ENCODE results near the gene MAP1LC3A.

The MAP1LC3A gene

GRCh38 chr20:34573541-34574300 is 15.2 kb downstream of the MAP1LC3A start:
- H3K9me3 Mint-ChIP-seq, result no peaks in the 10 kb centered on the region
- H3K27me3 Mint-ChIP-seq, result no peaks in the 10 kb centered on the region
- peaks cover 31% of the 10 kb centered on the region for H3K36me3 Mint-ChIP-seq (ENCODE audit: low read depth)
- H3K27ac Mint-ChIP-seq, result no peak overlapping the region
- no peak overlapping the region for H3K4me3 Mint-ChIP-seq
- H3K4me1 Mint-ChIP-seq (ENCODE audit: low read depth), result peaks cover 11% of the 10 kb centered on the region

GRCh38 chr20:34574426-34574825 is 15.9 kb downstream of the MAP1LC3A start:
- H3K4me3 Mint-ChIP-seq, result no peak overlapping the region
- H3K27ac Mint-ChIP-seq, result no peak overlapping the region
- H3K9me3 Mint-ChIP-seq, result no peaks in the 10 kb centered on the region
- H3K4me1 Mint-ChIP-seq (ENCODE audit: low read depth), result peaks cover 11% of the 10 kb centered on the region
- H3K36me3 Mint-ChIP-seq (ENCODE audit: low read depth), result peaks cover 31% of the 10 kb centered on the region
- H3K27me3 Mint-ChIP-seq, result no peaks in the 10 kb centered on the region

- H3K4me3 Mint-ChIP-seq, result no peak overlapping the region
Observed at GRCh38 chr20:34574861-34575260, 16.3 kb downstream of the MAP1LC3A start.

GRCh38 chr20:34575271-34575670 is 16.8 kb downstream of the MAP1LC3A start:
- H3K9me3 Mint-ChIP-seq, result no peaks in the 10 kb centered on the region
- no peak overlapping the region for H3K4me3 Mint-ChIP-seq
- peaks cover 13% of the 10 kb centered on the region for H3K4me1 Mint-ChIP-seq (ENCODE audit: low read depth)
- H3K36me3 Mint-ChIP-seq (ENCODE audit: low read depth), result peaks cover 34% of the 10 kb centered on the region
- no peaks in the 10 kb centered on the region for H3K27me3 Mint-ChIP-seq
- H3K27ac Mint-ChIP-seq, result no peak overlapping the region

More at GRCh38 chr20:34574861-34575260, 16.3 kb downstream of the MAP1LC3A start:
- H3K9me3 Mint-ChIP-seq, result no peaks in the 10 kb centered on the region
- peaks cover 11% of the 10 kb centered on the region for H3K4me1 Mint-ChIP-seq (ENCODE audit: low read depth)
- H3K27ac Mint-ChIP-seq, result no peak overlapping the region
- H3K27me3 Mint-ChIP-seq, result no peaks in the 10 kb centered on the region
- H3K36me3 Mint-ChIP-seq (ENCODE audit: low read depth), result peaks cover 34% of the 10 kb centered on the region

- peaks cover 14% of the 10 kb centered on the region for H3K4me1 Mint-ChIP-seq (ENCODE audit: low read depth)
- H3K9me3 Mint-ChIP-seq, result no peaks in the 10 kb centered on the region
- H3K27ac Mint-ChIP-seq, result no peak overlapping the region
- no peak overlapping the region for H3K4me3 Mint-ChIP-seq
- peaks cover 38% of the 10 kb centered on the region for H3K36me3 Mint-ChIP-seq (ENCODE audit: low read depth)
- no peaks in the 10 kb centered on the region for H3K27me3 Mint-ChIP-seq
Observed at GRCh38 chr20:34575756-34576155, 17.2 kb downstream of the MAP1LC3A start.

- H3K4me3 Mint-ChIP-seq, result no peak overlapping the region
- no peaks in the 10 kb centered on the region for H3K9me3 Mint-ChIP-seq
- no peaks in the 10 kb centered on the region for H3K27me3 Mint-ChIP-seq
- no peak overlapping the region for H3K27ac Mint-ChIP-seq
- peaks cover 17% of the 10 kb centered on the region for H3K4me1 Mint-ChIP-seq (ENCODE audit: low read depth)
- peaks cover 40% of the 10 kb centered on the region for H3K36me3 Mint-ChIP-seq (ENCODE audit: low read depth)
Observed at GRCh38 chr20:34577061-34577460, 18.5 kb downstream of the MAP1LC3A start.

GRCh38 chr20:34578025-34578424 is 19.5 kb downstream of the MAP1LC3A start:
- Mint-ChIP-seq H3K4me3 (no peak overlapping the region), H3K36me3 (ENCODE audit: low read depth) (peaks cover 35% of the 10 kb centered on the region)

GRCh38 chr20:34578521-34578920 is 20.0 kb downstream of the MAP1LC3A start:
- H3K27ac Mint-ChIP-seq, result no peak overlapping the region
- no peaks in the 10 kb centered on the region for H3K27me3 Mint-ChIP-seq
- H3K4me3 Mint-ChIP-seq, result no peak overlapping the region
- no peaks in the 10 kb centered on the region for H3K9me3 Mint-ChIP-seq
- peaks cover 30% of the 10 kb centered on the region for H3K36me3 Mint-ChIP-seq (ENCODE audit: low read depth)
- H3K4me1 Mint-ChIP-seq (ENCODE audit: low read depth), result peaks cover 22% of the 10 kb centered on the region

More at GRCh38 chr20:34578025-34578424, 19.5 kb downstream of the MAP1LC3A start:
- H3K27me3 Mint-ChIP-seq, result no peaks in the 10 kb centered on the region
- no peaks in the 10 kb centered on the region for H3K9me3 Mint-ChIP-seq
- peaks cover 22% of the 10 kb centered on the region for H3K4me1 Mint-ChIP-seq (ENCODE audit: low read depth)
- H3K27ac Mint-ChIP-seq, result no peak overlapping the region

GRCh38 chr20:34579191-34579978 is 20.9 kb downstream of the MAP1LC3A start:
- H3K36me3 Mint-ChIP-seq (ENCODE audit: low read depth), result peaks cover 23% of the 10 kb centered on the region
- H3K4me1 Mint-ChIP-seq (ENCODE audit: low read depth), result peaks cover 22% of the 10 kb centered on the region
- no peaks in the 10 kb centered on the region for H3K27me3 Mint-ChIP-seq
- no peak overlapping the region for H3K4me3 Mint-ChIP-seq
- no peak overlapping the region for H3K27ac Mint-ChIP-seq
- no peaks in the 10 kb centered on the region for H3K9me3 Mint-ChIP-seq

GRCh38 chr20:34579979-34580940 is 21.7 kb downstream of the MAP1LC3A start:
- H3K36me3 Mint-ChIP-seq (ENCODE audit: low read depth), result peaks cover 22% of the 10 kb centered on the region

GRCh38 chr20:34581341-34582184 is 23.0 kb downstream of the MAP1LC3A start:
- no peaks in the 10 kb centered on the region for H3K9me3 Mint-ChIP-seq
- peak overlapping the region; percentile 88 for H3K27ac Mint-ChIP-seq
- no peak overlapping the region for H3K4me3 Mint-ChIP-seq
- peaks cover 22% of the 10 kb centered on the region for H3K4me1 Mint-ChIP-seq (ENCODE audit: low read depth)
- peaks cover 31% of the 10 kb centered on the region for H3K36me3 Mint-ChIP-seq (ENCODE audit: low read depth)
- H3K27me3 Mint-ChIP-seq, result no peaks in the 10 kb centered on the region

More at GRCh38 chr20:34579979-34580940, 21.7 kb downstream of the MAP1LC3A start:
- no peak overlapping the region for H3K4me3 Mint-ChIP-seq
- H3K9me3 Mint-ChIP-seq, result no peaks in the 10 kb centered on the region
- no peak overlapping the region for H3K27ac Mint-ChIP-seq
- H3K4me1 Mint-ChIP-seq (ENCODE audit: low read depth), result peaks cover 22% of the 10 kb centered on the region
- no peaks in the 10 kb centered on the region for H3K27me3 Mint-ChIP-seq

GRCh38 chr20:34582221-34582620 is 23.7 kb downstream of the MAP1LC3A start:
- Mint-ChIP-seq H3K27me3 (no peaks in the 10 kb centered on the region), H3K4me1 (ENCODE audit: low read depth) (peaks cover 22% of the 10 kb centered on the region), H3K36me3 (ENCODE audit: low read depth) (peaks cover 37% of the 10 kb centered on the region), H3K27ac (peak overlapping the region; percentile 88), H3K9me3 (no peaks in the 10 kb centered on the region), H3K4me3 (no peak overlapping the region)

- H3K4me1 Mint-ChIP-seq (ENCODE audit: low read depth), result peaks cover 22% of the 10 kb centered on the region
- no peaks in the 10 kb centered on the region for H3K27me3 Mint-ChIP-seq
- peak overlapping the region; percentile 88 for H3K27ac Mint-ChIP-seq
- H3K36me3 Mint-ChIP-seq (ENCODE audit: low read depth), result peaks cover 43% of the 10 kb centered on the region
- no peak overlapping the region for H3K4me3 Mint-ChIP-seq
- H3K9me3 Mint-ChIP-seq, result no peaks in the 10 kb centered on the region
Observed at GRCh38 chr20:34582911-34583310, 24.4 kb downstream of the MAP1LC3A start.

- Mint-ChIP-seq H3K4me3 (no peak overlapping the region), H3K27ac (no peak overlapping the region), H3K4me1 (ENCODE audit: low read depth) (peaks cover 22% of the 10 kb centered on the region), H3K27me3 (no peaks in the 10 kb centered on the region), H3K36me3 (ENCODE audit: low read depth) (peaks cover 43% of the 10 kb centered on the region), H3K9me3 (no peaks in the 10 kb centered on the region)
Observed at GRCh38 chr20:34583544-34583943, 25.0 kb downstream of the MAP1LC3A start.
